Amygdala (tissue), 56 donors: ENCODE results near the gene PRDM16.

Source experiments
- DNase-seq, 56 donors: peaks; one replicate each; lab custom pipeline; 2025; lab: John Stamatoyannopoulos, UW

Gene PRDM16

GRCh38 chr1:3244025-3244926 is 175.3 kb downstream of the PRDM16 start:
- DNase-seq, result no peak

- DNase-seq, result no peak
Observed at GRCh38 chr1:3244927-3245315, 175.9 kb downstream of the PRDM16 start.

DNA sequence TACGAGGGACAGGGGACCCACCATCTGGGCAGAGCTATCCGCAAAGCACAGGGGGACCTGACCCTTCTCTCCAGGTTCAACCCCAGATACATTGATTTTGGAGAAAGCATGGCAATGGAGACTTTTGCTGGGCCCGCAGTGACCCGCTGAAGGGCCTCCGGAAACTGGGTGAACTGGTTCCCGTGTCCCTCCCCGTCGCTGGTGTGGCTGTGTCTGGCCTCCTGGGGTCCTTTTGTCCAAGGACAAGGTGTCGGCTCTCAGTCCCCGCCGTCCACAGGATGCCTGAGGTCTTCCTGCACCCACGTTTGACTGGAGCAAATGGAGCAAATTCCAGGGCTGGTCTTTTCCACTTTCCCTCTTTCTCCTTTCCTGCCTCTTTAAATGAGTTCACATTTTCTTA is 176.3 kb downstream of the PRDM16 start:
- DNase-seq, result no peak

- DNase-seq, result no peak
Observed at GRCh38 chr1:3245768-3246167, 176.8 kb downstream of the PRDM16 start.

- DNase-seq, result no peak
Observed at GRCh38 chr1:3246251-3246650, 177.2 kb downstream of the PRDM16 start.

GRCh38 chr1:3247521-3248121 is 178.6 kb downstream of the PRDM16 start:
- DNase-seq, result no peak

- no peak for DNase-seq
Observed at GRCh38 chr1:3248155-3249141, 179.4 kb downstream of the PRDM16 start.

- DNase-seq, result no peak
Observed at GRCh38 chr1:3249231-3249630, 180.2 kb downstream of the PRDM16 start.

GRCh38 chr1:3249631-3250501 is 180.9 kb downstream of the PRDM16 start:
- no peak for DNase-seq

DNA sequence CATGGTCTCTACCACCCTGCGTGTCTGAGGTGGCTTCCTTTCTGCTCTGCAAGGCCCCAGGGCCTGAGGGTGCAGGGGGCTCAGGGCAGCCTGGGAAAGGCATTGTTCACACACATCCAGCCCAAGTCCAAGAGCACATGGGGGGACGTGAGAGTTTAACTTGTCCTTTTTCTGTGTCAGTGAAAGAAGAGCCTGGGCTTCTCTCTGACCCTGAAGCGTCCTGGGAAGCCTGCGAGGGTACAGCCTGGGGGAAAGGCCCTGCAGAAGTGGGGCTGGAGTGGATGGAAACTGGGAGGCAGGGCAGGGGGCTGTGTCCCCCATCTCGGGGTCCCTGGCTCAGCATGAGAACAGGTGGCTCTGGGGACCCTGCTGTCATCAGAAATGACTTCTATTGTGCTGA is 181.6 kb downstream of the PRDM16 start:
- DNase-seq, result no peak

GRCh38 chr1:3251099-3251806 is 182.2 kb downstream of the PRDM16 start:
- DNase-seq, result no peak

GRCh38 chr1:3251807-3252428 is 182.9 kb downstream of the PRDM16 start:
- DNase-seq, result no peak

- no peak for DNase-seq
Observed at GRCh38 chr1:3255680-3256079, 186.7 kb downstream of the PRDM16 start.

DNA sequence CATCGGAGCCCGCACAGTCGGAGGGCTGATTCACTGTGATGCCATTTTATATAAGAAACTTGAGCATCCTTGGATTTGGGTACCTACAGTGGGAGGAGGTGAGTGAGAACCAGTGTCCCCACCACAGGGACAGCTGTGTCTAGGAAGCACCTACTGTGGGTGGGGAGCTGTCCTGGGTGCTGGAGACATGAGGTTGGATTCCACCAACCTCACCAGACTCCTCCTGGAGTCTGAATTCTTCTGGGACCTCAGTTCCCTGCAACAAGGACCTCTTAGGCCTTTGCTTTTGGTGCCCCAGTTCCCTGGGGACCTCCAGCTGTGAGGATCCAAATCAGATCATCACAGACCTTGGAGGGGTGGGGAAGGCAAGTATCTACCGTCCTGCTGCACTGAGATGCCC is 188.8 kb downstream of the PRDM16 start:
- DNase-seq, result no peak

GRCh38 chr1:3258386-3259003 is 189.5 kb downstream of the PRDM16 start:
- peak in 2 of 56 donors; percentile 10 to 43 for DNase-seq

GRCh38 chr1:3259020-3259419 is 190.0 kb downstream of the PRDM16 start:
- DNase-seq, result peak in 2 of 56 donors; percentile 25 to 39

GRCh38 chr1:3261007-3261968 is 192.3 kb downstream of the PRDM16 start:
- no peak for DNase-seq
